ENCODE results near the gene SS18L1. TPM values are rescaled to one million over a fixed set of nuclear protein-coding genes. Genes with fewer than 3 reads are reported as not detected.

Gene SS18L1
- total RNA-seq, 4 donors from 2014 or later: 6.8 to 12.3 (median 11.1) TPM

DNA sequence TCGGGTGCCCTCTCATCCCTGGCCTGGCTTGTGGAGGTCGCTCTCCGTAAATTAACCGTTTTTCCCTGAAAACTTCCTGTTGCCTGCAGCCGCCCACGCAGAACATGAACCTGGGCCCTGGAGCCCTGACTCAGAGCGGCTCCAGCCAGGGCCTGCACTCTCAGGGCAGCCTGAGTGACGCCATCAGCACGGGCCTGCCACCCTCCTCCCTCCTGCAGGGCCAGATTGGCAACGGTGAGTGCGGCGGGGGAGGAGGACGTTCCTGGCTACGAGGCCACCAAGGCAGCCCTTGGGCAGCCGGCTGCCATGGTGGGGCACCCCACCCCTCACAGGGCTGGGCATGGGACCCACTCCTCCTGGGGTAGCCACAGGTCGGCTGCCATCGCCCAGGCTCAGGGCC, 17.8 kb downstream of the SS18L1 start:
- Histone ChIP-seq H3K4me1 (peaks cover 0 to 14% (median 0%) of the 10 kb centered on the region in 3 donors), H3K36me3 (peaks cover 0 to 79% of the 10 kb centered on the region in 2 donors), H3K27me3 (no peaks in the 10 kb centered on the region), H3K9me3 (no peaks in the 10 kb centered on the region), H3K27ac (no peak overlapping the region), H3K4me3 (no peak overlapping the region)
- no peak for ATAC-seq
- WGBS, 2 donors (ENCODE audit: low coverage in 1 of 2): 59 to 93% methylated on average over 3 to 4 of the region's 17 CpGs
- no peak for TF ChIP-seq EP300 (IDR thresholded peaks at IDR 0.05)
- TF ChIP-seq, protein P1, sequence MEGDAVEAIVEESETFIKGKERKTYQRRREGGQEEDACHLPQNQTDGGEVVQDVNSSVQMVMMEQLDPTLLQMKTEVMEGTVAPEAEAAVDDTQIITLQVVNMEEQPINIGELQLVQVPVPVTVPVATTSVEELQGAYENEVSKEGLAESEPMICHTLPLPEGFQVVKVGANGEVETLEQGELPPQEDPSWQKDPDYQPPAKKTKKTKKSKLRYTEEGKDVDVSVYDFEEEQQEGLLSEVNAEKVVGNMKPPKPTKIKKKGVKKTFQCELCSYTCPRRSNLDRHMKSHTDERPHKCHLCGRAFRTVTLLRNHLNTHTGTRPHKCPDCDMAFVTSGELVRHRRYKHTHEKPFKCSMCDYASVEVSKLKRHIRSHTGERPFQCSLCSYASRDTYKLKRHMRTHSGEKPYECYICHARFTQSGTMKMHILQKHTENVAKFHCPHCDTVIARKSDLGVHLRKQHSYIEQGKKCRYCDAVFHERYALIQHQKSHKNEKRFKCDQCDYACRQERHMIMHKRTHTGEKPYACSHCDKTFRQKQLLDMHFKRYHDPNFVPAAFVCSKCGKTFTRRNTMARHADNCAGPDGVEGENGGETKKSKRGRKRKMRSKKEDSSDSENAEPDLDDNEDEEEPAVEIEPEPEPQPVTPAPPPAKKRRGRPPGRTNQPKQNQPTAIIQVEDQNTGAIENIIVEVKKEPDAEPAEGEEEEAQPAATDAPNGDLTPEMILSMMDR (IDR thresholded peaks at IDR 0.05): no peak

DNA sequence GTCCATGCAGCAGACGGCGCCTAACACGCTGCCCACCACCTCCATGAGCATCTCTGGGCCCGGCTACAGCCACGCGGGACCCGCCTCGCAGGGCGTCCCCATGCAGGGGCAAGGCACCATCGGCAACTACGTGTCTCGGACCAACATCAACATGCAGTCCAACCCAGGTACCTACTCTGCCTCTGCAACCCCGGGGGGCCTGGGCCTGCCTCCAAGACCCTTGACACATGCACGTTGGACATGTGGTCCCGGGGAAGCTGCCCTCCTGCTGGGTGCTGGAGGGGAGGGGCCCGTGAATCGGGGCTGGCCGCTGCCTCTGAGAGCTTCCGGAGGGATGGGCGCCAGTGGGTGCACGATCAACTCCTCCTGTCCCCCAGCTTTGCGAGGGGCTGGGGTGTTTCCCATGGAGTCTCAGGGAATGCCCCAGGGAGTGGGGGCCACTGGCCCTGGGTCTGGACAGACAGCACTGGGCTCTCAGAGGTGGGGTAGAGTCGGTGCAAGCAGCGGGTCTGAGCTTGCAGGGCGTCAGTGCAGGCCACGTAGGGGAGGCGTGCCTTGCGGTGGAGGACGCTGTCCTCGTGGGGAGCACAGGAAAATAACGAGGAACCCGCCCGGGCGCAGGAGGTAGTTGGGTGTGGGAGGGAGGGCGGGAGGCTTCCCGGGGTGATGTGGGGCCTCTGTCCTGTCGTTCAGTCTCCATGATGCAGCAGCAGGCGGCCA, 19.4 kb downstream of the SS18L1 start:
- H3K4me3 ChIP-seq: no peak overlapping the region
- no CpG with 5 or more reads among the region's 38 CpGs for WGBS, 2 donors (ENCODE audit: low coverage in 1 of 2)

DNA sequence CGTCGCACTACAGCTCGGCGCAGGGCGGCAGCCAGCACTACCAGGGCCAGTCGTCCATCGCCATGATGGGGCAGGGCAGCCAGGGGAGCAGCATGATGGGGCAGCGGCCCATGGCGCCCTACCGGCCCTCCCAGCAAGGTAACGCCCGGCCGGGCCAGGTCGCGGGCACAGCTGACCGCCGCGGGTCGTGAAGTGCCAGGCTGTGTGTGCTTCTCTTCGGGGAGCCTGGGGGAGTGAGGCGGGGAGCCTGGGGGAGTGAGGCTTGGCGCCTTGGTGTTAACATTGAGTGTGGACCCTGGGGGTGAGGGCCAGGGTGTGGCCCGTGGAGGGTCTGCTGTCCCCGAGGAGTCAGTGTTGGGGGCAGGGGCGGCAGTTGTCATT, 19.9 kb downstream of the SS18L1 start:
- peaks cover 0 to 100% of the 10 kb centered on the region in 2 donors for H3K36me3 ChIP-seq
- 97% methylated on average over 6 of the region's 25 CpGs; no CpG with 5 or more reads in 1 of the 2 donors for WGBS, 2 donors (ENCODE audit: low coverage in 1 of 2)
- H3K4me3 ChIP-seq: no peak overlapping the region
- ATAC-seq: no peak
- TF ChIP-seq POLR2AphosphoS5 (IDR thresholded peaks at IDR 0.05) (no peak), POLR2A (IDR thresholded peaks at IDR 0.05) (no peak), EP300 (IDR thresholded peaks at IDR 0.05) (no peak)
- TF ChIP-seq, protein P1 (IDR thresholded peaks at IDR 0.05): no peak
- no peaks in the 10 kb centered on the region for H3K27me3 ChIP-seq
- no peaks in the 10 kb centered on the region for H3K9me3 ChIP-seq
- H3K4me1 ChIP-seq: no peaks in the 10 kb centered on the region
- no peak overlapping the region for H3K27ac ChIP-seq

More for the DNA sequence above, 19.4 kb downstream of the SS18L1 start:
- no peak overlapping the region for H3K27ac ChIP-seq
- H3K9me3 ChIP-seq: no peaks in the 10 kb centered on the region
- TF ChIP-seq POLR2AphosphoS5 (IDR thresholded peaks at IDR 0.05) (no peak), POLR2A (IDR thresholded peaks at IDR 0.05) (no peak), EP300 (IDR thresholded peaks at IDR 0.05) (no peak)
- TF ChIP-seq, protein P1 (IDR thresholded peaks at IDR 0.05): no peak
- no peak for ATAC-seq
- H3K36me3 ChIP-seq: peaks cover 0 to 95% of the 10 kb centered on the region in 2 donors
- no peaks in the 10 kb centered on the region for H3K4me1 ChIP-seq
- no peaks in the 10 kb centered on the region for H3K27me3 ChIP-seq

DNA sequence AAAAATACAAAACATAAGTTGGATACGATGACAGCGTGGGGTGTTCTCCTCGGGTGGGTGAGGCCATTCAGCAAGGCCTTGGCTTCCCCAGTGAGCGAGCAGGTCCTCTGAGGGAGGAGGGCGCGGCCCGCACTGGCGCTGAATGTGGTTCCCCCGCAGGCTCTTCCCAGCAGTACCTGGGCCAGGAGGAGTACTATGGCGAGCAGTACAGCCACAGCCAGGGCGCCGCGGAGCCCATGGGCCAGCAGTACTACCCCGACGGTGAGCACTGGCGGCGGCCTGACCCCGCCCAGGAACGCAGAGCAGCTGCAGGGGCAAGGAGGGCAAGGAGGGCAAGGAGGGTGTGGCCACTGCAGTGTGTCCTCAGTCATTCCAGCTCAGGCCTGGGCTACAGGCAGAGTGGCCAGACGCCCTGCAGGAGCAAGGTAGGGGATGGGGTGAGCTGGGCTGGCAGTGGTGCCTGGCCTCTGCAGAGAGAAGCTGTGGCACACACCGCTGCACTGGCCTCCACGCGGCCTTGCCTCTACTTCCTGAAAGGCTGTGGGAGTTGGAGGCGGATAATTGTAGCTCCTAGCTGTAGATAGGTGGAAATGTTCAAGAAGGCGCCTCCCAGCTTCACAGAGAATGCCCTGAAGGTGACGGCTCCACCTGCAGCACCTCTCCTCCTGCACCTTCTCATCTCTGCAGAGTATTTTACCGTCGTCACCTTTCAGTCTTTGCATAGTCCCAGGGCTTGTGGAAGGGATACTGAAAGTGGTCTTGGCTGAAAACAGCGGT, 20.6 kb downstream of the SS18L1 start:
- ATAC-seq: no peak
- no peaks in the 10 kb centered on the region for H3K9me3 ChIP-seq
- TF ChIP-seq POLR2AphosphoS5 (IDR thresholded peaks at IDR 0.05) (no peak), POLR2A (IDR thresholded peaks at IDR 0.05) (no peak)
- H3K27ac ChIP-seq: no peak overlapping the region
- WGBS, 2 donors (ENCODE audit: low coverage in 1 of 2): 96 to 98% methylated on average over 5 to 6 of the region's 29 CpGs
- peaks cover 0 to 100% of the 10 kb centered on the region in 2 donors for H3K36me3 ChIP-seq
- no peaks in the 10 kb centered on the region for H3K27me3 ChIP-seq
- H3K4me1 ChIP-seq: no peaks in the 10 kb centered on the region
- no peak overlapping the region for H3K4me3 ChIP-seq

DNA sequence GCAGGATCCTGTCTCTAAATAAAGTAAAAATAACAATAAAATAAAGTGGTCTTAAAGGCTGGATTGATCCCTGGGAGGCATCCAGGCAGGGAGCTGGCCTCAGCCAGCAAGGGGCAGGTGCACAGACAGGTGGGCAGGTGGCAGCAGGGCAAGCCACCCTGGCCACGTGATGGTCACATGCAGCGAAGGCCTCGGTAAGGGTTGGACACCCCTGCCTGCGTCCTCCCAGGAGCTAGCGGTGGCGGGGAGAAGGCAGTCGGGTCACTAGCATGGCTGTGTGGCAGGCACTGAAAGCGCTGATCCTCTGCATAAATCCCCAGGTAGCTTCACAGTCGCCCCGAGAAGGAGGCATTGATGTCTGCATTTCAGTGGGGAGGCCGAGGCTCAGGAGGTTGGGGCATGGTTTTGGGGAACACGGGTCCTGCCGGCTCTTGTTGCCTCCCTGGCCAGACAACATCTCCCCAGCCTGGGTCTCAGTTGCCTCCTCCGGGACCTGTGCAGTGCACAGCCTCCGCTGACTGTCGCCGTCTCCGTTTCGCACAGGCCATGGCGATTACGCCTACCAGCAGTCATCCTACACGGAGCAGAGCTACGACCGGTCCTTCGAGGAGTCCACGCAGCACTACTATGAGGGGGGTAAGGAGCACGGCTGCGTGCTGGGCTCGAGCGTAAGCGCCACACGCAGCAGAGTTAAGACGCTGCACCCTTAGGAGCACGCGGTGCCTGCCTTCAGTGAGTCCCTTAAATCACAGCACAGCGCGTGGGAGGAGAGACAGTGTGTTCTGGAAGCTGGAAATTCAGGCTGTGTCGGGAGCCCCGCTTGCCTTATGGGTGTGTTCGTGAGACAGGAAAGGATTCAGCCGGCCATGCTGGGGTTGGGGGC, 21.6 kb downstream of the SS18L1 start:
- ATAC-seq: no peak
- Histone ChIP-seq H3K36me3 (peaks cover 0 to 100% of the 10 kb centered on the region in 2 donors), H3K27me3 (no peaks in the 10 kb centered on the region), H3K27ac (no peak overlapping the region), H3K4me1 (no peaks in the 10 kb centered on the region), H3K9me3 (no peaks in the 10 kb centered on the region), H3K4me3 (no peak overlapping the region)
- 95% methylated on average over 11 of the region's 41 CpGs; no CpG with 5 or more reads in 1 of the 2 donors for WGBS, 2 donors (ENCODE audit: low coverage in 1 of 2)
- TF ChIP-seq, protein P1 (IDR thresholded peaks at IDR 0.05): no peak
- no peak for TF ChIP-seq EP300 (IDR thresholded peaks at IDR 0.05)
- TF ChIP-seq POLR2AphosphoS5 (IDR thresholded peaks at IDR 0.05): no peak
- TF ChIP-seq POLR2A (IDR thresholded peaks at IDR 0.05): no peak
